Cerebellar cortex (tissue), 1 donor: ENCODE measurements around the gene C1orf116.
"Not testable (repeated sequence)": the region's sequence is repeated elsewhere in the genome, so short reads cannot be mapped to it uniquely, and the experiment has no call there.

ENCODE experiments used
- DNase-seq: peaks from one replicate; pipeline ENCODE4 v3.0.0-alpha.2; 2015; ENCODE audit warnings: low spot score

The C1orf116 gene

DNA sequence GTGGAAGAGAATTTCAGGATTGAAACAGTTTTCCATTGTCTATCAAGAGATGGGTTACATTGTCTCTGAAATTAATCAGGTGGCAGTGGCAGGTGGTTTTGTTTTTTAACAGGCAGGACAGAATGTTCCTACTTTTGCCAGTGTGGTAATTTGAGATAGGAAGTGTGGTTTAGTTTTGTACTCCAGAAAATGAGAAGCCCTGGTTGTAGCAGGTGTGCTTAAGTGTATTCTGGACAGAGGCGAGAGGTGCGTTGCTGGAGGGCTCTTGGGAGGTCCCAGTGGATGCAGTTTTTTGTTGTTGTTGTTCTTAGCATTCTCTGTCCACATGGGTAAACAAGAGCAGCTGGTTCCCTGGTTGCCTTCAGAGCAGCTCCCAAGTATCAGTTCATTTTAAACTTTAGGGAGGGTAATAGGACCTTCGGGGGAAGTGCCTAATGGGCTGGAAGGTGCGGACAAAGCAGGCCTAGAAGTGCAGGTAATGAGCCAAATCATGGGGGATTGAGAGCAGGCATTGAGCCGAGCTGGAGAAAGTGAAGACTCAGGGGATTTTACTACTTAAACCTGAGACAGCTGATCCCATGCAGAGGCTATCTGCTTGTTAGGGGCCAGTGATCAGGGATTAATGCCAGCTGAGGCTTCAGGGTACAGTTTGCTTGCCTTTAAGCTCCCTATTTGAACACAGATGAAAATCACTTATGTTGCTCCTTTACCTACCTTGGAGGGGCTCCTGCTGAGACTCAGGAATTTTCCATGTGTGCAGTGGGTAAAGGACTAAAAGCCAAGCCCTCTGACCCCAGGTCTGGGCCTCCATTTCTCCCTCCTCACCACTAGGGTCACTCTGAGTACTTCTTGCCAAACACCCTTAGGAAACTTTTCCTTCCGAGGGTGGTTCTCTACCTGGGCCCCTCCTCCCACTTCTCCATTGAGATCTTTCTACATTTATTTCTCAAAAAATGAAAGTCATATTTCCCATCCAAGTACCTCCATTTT is 26.6 kb upstream of the C1orf116 start:
- no peak for DNase-seq

DNA sequence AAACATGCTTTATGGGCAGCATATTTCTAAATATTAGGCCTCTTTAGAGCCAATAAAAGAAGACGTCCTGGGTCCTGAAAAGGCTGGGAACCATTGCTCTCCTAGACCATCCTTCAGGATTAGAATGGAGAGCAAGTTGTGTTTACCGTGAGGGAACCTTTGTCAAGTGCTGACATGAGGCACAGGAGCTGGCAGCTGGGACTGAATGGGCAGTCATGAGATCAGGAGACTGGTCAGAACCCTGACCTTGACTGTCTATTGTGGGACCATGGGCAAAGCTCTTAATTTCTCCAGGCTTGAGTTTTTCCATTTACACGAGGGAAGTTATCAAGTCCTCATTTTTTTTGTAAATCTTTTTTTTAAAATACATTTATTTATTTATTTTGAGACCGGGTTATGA is 25.7 kb upstream of the C1orf116 start:
- no peak for DNase-seq

DNA sequence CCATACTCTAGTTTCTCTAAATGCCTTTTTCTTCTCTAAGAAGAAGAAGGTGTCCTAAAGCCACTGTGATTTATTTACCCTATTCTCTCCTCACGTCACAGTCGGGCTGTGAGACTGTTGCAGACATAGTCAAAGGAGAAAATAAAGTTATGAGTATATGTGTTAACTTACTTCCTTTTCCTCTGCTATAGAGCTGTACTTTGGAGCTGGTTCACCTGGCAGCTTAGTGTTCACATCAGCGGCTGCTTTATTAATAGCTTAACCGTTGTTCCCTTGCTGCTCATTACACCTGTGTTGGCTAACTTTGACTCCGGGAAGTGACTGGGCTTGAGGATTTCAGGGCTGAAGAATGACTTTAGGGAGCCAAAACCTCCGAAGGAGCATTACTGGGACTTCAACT is 24.1 kb upstream of the C1orf116 start:
- no peak for DNase-seq

DNA sequence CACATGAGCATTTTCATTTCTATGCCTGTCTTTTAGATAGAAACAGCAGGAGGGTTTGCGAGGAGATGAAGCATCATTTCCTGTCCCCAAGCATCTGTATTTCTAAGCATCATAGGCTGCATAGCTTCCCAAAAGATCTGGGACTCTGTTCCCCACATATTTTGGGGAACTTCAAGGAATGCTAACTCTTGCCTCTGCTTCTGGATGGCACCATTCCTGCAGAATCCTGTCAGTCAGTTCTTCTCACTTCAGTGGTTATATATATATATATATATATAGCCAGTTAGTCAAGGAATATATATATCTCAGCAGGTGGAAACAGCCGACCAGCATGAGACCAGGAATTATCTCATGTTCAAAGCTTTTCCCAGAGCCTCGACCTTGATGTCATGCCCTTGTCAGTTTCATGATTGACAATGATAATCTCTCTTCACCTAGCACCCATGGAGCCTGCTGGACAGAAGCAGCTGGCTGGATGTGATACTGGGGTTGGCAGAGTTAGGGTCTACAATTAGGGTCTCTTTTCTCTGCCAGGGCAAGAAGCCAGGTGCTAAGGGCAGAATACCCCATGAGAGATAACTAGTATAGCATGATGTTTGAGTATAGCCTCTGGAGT is 22.9 kb upstream of the C1orf116 start:
- DNase-seq = no peak

DNA sequence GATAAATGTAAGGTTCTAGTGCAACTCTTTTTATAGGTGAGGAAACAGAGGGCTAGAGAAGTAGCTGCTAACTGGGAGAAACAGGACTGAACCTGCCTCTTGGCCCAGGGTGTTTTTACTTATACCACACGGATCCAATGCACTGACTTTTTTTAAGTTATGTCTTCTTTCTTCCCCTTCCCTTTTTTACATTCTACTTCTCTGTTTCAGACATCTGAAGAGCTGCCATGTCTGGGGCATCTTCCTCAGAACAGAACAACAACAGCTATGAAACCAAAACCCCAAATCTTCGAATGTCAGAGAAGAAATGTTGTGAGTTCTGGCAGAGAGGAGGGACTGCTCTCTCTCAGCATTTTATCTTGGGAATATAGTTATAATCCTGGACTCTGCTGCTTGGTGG is 21.9 kb upstream of the C1orf116 start:
- DNase-seq = no peak

DNA sequence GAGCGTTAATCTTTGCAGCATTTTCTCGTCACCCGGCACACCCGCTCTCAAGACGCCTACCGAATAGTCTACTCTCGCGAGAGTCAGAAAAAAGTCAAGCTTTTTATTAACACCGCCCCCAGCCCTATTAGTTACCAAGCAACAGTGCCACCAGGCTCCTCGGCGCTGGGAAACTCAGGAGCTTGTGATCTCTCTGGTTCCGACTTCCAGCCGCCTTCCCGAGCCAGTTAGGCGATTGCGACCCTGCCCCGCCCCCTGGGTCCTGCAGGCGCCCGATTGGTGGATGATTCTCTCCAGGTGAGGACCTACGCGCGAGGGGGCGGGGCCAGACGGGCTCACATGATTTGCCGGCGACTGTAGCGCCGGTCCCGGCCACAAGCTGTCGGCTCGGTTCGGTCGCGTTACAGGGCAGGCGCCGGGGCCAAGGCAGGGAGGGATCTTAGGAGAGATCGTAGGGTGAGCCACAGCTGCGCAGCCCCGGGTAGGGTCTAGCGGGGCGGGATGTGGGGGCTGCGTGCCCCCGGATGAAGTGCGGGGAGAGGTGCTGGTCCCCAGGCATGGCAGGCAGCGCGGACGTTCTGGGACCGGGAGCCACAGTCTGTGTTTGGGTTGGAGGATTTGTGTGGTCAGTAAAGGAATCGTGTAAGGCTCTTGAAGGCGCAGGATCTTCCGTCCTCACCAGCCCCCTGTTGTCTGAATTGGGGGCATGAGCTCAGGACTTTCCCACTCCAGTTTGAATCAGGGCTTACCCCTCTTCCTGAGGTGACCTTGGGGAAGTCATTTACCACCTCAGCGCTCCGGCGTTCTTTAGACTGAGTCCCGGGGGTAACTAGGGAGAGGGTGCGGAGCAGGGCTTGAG is 20.6 kb upstream of the C1orf116 start, which contains the start of gene PFKFB2:
PFKFB2 (plus strand) TSS at position 365 of the 859 bp plus-strand sequence. CDS start 1,443 bp downstream, outside the sequence.
- DNase-seq = peak; percentile 100

DNA sequence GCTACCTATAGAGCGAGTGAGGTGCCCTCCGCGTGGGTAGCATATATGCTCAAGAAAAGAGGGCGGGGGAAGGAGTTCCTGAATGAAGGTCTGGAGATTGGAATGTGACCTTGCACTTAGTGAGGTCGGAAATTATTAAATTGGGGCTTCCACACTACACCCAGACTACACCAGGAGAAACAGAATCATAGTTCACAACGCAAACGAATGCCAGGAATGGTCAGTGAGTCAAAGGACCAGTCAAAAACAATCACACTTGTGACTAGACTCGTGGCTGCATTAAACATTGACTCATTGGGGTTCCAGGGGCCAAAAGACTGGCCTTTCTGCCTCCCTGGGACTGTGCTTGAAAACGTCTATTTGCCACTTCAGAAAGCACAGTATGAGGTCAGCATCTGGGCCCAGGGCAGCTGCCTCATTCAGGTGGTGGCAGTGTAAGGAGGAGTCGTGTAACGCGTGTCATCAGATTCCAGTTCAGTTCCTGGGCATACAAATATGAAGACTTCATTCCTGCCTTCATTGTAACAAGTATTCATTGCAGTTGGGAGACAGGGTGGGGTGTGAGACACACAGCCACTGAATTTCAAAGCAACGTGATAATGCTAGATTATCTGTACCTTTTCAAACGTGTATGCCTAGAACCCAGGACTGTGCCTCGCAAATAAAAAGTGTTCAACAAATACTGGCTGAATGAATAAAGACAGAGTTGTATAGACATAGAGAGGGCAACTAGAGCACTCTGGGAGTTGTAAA is 18.8 kb upstream of the C1orf116 start, which contains the start of gene YOD1:
YOD1 (minus strand) TSS at position 18 of the 753 bp plus-strand sequence. CDS start 178 bp downstream, outside the sequence.
- DNase-seq = no peak

DNA sequence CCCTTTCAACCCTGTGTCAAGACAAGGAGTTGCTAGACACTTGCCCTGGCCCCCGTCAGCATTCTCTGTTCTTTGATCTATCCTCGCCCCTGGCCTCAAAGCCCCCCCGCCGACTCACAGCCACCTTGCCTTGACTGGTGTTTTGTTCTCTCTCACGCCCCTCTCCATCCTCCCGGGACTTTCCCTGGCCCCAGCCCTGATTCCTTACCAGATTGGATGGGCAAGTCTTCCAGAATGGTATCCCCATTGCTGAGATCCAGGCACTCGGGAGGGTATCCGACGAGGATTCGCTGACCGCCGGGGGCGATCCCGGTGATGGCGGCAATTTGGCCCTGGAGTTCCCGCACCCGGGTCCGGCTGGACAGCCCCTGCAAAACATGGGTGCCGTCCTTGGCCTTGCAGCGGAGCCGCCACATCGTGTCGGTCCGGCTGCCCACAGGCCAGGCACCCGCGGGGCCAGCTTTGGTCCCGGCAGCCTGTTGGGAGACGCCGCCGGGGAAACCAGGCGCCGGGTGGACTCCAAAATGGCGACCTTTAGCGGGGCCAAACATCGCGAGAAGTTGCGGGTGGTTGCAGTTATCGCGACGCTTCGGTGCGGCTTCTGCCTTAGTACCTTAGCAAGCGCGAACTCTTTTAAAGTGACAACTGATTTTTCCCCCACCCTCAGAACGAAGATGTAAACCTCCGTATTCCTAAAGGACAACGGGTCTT is 18.1 kb upstream of the C1orf116 start:
- DNase-seq = peak; percentile 94

DNA sequence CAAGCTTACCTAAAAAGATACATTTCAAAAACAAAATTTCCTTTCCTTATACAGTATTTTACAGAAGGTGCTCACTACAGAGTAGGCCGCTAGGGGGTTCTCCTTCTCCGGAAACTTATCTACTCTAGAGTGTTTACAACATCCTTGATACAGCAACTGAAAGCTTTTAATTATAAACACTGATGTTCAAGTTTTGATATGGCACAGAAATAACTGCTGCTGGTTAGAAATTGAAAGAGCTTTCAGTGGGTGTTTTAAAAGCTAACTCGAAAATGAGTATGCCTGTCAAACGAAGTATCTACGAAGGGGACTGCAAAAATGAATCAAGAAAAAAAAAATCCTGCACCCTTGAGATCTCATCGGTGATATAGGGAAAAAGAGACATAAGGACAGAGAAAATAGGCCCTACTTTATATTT is 17.4 kb upstream of the C1orf116 start:
- peak; percentile 73 for DNase-seq

DNA sequence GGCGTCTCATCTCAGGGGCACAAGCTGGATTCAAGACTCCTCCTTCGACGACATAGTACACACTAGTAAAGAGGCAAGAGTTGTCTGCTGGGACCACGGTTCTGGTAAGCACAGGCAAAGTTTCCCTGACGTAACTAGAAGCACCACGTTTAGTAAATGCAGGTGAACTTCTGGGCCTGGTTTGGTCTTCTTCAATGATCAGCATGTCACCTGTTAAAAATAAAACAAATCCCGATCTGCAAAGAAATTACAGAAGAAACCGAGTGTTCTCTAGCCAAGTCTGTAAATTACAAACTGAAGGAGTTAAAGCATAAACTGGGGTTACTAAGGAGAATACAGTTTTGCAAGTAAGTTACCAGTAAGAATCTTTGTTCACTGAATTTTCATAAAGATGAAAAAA is 17.0 kb upstream of the C1orf116 start:
- DNase-seq = no peak

DNA sequence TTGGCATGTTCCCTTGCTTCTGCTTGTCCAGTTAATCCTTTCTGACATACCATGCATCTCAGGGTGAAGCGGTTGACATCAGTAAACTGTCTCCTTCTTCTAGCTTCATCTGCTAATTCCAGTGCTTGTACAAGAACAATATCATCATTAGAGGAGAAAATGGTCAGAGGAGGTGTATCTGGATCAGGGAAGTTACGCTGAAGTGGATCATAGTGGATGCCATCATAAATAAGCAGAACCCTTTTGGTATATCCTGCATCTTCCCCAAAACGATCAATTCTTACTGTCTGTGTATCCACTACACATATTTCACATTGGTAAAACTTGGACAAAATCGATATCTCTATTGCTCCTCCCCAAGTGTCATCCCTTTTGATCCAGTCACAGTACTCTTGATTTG is 16.5 kb upstream of the C1orf116 start:
- DNase-seq = no peak

DNA sequence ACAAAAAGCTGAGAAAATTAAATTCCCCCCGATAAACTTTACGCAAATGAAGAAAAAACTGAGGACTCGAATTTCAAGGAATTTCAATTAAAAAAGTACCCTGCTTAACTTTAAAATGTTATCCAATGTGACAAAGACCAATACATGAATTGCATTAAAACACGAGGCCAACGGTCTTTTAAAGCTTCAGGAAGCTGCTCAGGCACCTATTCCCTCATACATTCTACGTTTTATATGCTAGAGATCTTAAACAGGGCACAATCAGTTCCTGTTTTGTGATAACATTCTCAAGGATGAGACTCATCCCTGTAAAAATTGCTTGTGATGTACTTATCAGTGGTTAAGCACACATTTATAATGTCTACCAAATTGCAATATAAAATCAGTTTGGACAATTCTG is 15.5 kb upstream of the C1orf116 start:
- DNase-seq = no peak

DNA sequence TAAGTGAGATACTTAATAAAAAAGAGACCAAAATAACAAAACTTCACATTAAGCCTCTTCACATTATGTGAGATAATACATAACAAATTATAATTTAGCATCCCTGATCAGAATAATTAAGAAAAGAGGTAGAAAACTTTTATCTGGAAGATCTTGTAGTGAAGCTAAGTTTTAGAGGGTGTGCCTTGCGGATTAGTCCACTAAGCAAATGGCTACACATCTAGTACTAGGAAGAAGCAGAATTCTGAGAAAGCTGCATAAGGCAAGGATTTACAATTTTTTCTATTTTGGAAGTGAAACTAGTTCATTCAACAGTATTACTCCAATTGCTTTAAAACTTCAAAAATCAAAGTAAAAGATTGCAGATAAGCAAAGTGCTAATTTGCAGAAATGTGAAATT is 14.9 kb upstream of the C1orf116 start:
- DNase-seq = no peak

DNA sequence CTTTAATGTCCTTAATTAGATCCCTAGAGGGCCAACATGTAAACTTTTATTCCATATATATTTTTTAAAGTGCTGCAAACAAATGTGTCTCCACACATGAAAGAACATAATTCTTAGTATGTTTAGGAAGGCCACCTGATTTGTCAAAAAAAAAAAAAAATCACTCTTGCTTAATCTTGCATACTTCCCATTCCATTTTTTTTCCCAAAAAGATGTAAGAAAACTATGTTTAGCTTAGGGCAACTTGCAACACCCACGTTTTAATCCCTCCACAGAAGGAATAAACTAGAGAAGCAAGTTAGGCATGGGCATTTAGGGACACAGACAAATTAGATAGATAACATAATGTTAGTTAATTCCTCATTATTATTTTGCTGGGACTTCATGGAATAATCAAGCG is 12.9 kb upstream of the C1orf116 start:
- DNase-seq = no peak

DNA sequence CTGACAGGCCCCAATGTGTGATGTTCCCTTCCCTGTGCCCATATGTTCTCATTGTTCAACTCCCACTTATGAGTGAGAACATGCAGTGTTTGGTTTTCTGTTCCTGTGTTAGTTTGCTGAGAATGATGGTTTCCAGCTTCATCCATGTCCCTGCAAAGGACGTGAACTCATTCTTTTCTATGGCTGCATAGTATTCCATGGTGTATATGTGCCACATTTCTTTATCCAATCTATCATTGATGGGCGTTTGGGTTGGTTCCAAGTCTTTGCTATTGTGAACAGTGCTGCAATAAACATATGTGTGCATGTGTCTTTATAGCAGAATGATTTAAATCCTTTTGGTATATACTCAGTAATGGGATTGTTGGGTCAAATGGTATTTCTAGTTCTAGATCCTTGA is 8.8 kb upstream of the C1orf116 start:
- DNase-seq = not testable (repeated sequence)

DNA sequence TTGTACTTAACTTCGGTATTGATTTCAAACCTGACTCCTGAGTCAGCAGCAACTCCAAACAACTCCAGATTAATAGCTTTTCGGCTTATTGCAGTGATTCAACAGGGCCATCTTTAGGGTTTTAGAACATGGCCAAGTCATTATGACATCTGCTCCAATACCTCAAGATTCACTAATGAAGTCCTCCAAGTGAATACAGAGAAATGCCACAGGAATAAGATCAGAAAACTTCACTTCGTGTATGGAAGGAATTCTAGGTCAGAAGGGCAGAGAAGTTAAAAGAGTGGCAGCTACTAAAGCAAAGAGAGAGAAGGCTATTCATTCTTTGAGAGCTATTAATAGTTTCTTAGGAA is 7.6 kb upstream of the C1orf116 start:
- no peak for DNase-seq

DNA sequence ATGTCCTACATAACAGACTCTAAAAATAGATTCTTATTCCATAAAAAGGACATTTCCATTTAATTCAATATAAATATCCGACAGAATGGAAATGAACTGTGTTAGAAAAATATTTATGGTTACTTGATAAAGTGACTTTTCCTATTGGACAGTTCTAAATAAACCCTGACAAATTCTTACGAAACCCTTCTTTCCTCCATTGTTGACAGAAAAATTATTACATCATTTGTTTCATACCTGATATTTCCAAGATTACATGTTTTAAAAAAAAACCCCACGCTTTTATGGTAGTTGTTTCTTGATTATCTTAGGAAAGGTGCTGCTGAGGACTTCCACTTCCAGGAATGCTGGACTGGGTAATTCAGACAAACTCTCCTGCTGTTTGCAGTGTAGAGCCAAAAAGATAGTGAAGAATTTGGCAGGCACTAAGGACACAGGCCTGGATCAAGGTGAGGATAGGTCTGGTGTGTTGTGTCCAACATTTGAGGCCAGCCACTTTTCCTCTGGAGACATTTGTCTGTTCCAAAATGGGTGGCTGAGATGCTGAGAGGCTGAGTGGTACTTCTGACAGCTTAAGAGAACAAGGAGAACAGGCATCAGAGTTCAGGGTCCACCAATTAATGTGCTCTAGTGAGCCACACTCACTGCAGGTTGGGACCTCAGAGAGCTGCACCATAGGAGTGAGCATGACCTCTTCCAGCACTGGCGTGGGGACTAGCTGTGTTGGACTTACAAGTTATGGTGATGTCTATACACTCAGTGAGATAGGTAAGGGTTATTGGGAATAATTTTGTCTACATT is 7.0 kb upstream of the C1orf116 start:
- DNase-seq = no peak

DNA sequence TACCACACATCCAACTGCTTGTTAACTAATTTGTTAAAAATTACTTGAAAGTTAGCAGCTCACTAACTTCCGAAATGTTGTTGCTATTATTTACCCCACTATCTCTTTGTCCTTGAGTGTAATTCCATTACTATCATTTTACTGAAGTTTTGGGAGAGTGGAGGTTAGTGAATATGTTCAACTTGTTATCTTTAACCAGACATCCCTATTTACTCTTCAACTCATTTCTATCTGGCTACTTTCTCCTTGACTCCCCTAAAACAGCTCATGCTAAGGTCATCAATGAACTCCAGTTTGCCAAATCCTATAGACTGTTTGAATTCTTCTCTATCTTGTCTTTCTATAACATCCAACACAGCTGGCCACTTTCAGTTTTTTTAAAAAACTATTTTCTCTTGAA is 4.3 kb upstream of the C1orf116 start:
- DNase-seq = no peak

DNA sequence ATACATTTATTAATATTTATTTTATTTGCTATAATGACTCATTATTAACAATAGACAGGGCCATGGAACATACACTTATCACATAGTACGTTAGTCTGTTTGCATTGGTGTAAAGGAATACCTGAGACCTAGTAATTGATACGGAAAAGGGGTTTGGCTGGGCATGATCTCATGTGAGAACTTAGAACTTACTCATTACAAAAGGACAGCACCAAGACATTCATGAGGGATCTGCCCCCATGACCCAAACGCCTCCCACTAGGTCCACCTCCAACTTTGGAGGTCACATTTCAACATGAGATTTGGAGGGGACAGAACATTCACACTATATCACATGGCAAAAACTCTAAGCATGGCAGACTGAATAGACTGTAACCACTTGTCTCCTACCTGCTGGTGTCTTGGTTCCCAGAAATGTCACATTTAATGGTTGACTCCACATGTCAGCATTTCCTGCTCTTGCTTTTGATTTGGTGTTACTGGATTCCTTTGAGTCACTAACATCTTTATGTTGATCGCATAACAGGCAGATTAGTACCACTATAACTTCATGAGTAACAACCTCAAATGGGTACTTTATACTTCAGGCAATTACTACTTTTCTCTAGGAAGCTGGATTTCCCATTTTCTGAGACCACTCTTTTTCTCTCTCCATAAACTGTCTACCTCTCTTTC is 3.5 kb upstream of the C1orf116 start:
- no peak for DNase-seq
